Activated CD4-positive, alpha-beta T cell treated with anti-CD3 and anti-CD28 coated beads for 36 hours (primary cell): ENCODE data around the gene CD79A. TPM values are rescaled to one million over a fixed set of nuclear protein-coding genes. Genes with fewer than 3 reads are reported as not detected.
A peak's percentile ranks its signal among the peaks of the same experiment; 100 is the strongest.

Experiments used
- ATAC-seq: fragments of 200-7000 bp; cut with Tn5 transposase; one replicate; pipeline ENCODE4 v1.10.0; 2021; ENCODE audit warnings: mild to moderate bottlenecking, moderate library complexity
- CTCF ChIA-PET: fragments of 350-600 bp; sonication (Branson Sonifier 250); formaldehyde crosslinking; loops from one replicate; lab custom pipeline; 2021; ENCODE audit warnings: antibody characterized with exemption; lab: Charles Lee
- POLR2A ChIA-PET: fragments of 350-600 bp; sonication (Branson Sonifier 250); formaldehyde crosslinking; loops from one replicate; lab custom pipeline; 2021; ENCODE audit warnings: antibody characterized with exemption, inconsistent platforms; lab: Charles Lee
- DNase-seq: peaks from one replicate; pipeline ENCODE4 v3.0.0-alpha.2; 2020
- H3K27ac Mint-ChIP-seq: one replicate; pipeline ENCODE4 v1.8.0; 2021; ENCODE audit warnings: mixed read lengths
- H3K27me3 Mint-ChIP-seq: one replicate; pipeline ENCODE4 v1.8.0; 2021; ENCODE audit warnings: mixed read lengths
- H3K36me3 Mint-ChIP-seq: one replicate; pipeline ENCODE4 v1.8.0; 2021; ENCODE audit warnings: low read depth, mixed read lengths
- H3K4me1 Mint-ChIP-seq: one replicate; pipeline ENCODE4 v1.8.0; 2021; ENCODE audit warnings: mixed read lengths
- H3K4me3 Mint-ChIP-seq: one replicate; pipeline ENCODE4 v1.8.0; 2021; ENCODE audit warnings: mild to moderate bottlenecking, moderate library complexity, mixed read lengths
- H3K9me3 Mint-ChIP-seq: one replicate; pipeline ENCODE4 v1.8.0; 2021; ENCODE audit warnings: low read depth, mixed read lengths
- intact Hi-C, 2 experiments: fragments of 100-400 bp; cut with DNase I in 1 of 2; cut with micrococcal nuclease in 1 of 2; formaldehyde crosslinking; loops; one replicate each; pipeline versions ENCODE4 v1.14.2 to v1.15.1; 2022 to 2024; cut with DNase I, micrococcal nuclease
- total RNA-seq, 2 experiments: library from RNA; stranded (reverse); gene quantifications; one replicate each; pipeline ENCODE4 v1.2.3, GENCODE V29; 2021

The CD79A gene
- total RNA-seq, 2 experiments from 2014 or later: 4.0 to 4.1 TPM

GRCh38 chr19:41895745-41896580 is 18.9 kb downstream of the CD79A start:
- Mint-ChIP-seq H3K4me3 (no peak overlapping the region), H3K9me3 (no peaks in the 10 kb centered on the region), H3K36me3 (peaks cover 53% of the 10 kb centered on the region), H3K27me3 (no peaks in the 10 kb centered on the region), H3K4me1 (peaks cover 43% of the 10 kb centered on the region), H3K27ac (peak overlapping the region; percentile 81)
- ChIA-PET CTCF (interaction anchor here (0.6 to 1.7 kb wide), 4 partner anchors 20 to 1581 kb away, joined by 3 to 5 read pairs (median 3); no protein-coding TSS in a partner anchor), POLR2A (no interaction called here)
- intact Hi-C loops: no loop called here
- DNase-seq: peak; percentile 42
- ATAC-seq: peak; percentile 57

GRCh38 chr19:41896581-41896942 is 19.5 kb downstream of the CD79A start:
- H3K27me3 Mint-ChIP-seq: no peaks in the 10 kb centered on the region
- DNase-seq (no peak), ATAC-seq (no peak)
- H3K9me3 Mint-ChIP-seq: no peaks in the 10 kb centered on the region
- H3K36me3 Mint-ChIP-seq: peaks cover 53% of the 10 kb centered on the region
- CTCF ChIA-PET: interaction anchor here (1.5 to 1.7 kb wide), 2 partner anchors 21 to 49 kb away, joined by 3 to 5 read pairs; no protein-coding TSS in a partner anchor
- peak overlapping the region; percentile 81 for H3K27ac Mint-ChIP-seq
- POLR2A ChIA-PET: no interaction called here
- intact Hi-C loops: no loop called here
- no peak overlapping the region for H3K4me3 Mint-ChIP-seq
- H3K4me1 Mint-ChIP-seq: peaks cover 40% of the 10 kb centered on the region

- H3K27me3 Mint-ChIP-seq: no peaks in the 10 kb centered on the region
- H3K9me3 Mint-ChIP-seq: no peaks in the 10 kb centered on the region
- H3K4me3 Mint-ChIP-seq: no peak overlapping the region
- ChIA-PET CTCF (no interaction called here), POLR2A (no interaction called here)
- intact Hi-C loops: no loop called here
- H3K4me1 Mint-ChIP-seq: peaks cover 36% of the 10 kb centered on the region
- DNase-seq: no peak
- peaks cover 55% of the 10 kb centered on the region for H3K36me3 Mint-ChIP-seq
- H3K27ac Mint-ChIP-seq: no peak overlapping the region
- no peak for ATAC-seq
Observed at GRCh38 chr19:41897181-41897580, 20.1 kb downstream of the CD79A start.

DNA sequence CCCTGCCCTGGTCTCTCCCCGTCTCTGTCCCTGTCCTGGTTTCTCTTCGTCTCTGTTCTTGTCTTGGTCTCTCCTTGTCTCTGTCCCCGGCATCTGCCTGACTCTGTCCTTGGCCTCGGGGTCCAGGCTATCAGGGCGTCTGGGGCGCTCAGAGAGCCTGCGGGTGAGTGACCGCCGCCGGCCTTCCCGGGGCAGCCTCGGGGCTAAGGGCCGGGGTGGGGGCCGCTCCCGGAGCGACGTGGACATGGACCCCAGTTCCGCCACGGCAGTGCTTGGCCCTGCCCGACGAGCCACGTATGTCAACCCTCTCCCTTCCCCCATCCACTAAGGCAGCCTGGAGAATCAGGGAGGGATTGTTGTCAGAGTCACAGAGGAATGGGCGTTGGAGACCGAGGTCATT is 20.7 kb downstream of the CD79A start:
- POLR2A ChIA-PET: no interaction called here
- H3K27ac Mint-ChIP-seq: peak overlapping the region; percentile 43

DNA sequence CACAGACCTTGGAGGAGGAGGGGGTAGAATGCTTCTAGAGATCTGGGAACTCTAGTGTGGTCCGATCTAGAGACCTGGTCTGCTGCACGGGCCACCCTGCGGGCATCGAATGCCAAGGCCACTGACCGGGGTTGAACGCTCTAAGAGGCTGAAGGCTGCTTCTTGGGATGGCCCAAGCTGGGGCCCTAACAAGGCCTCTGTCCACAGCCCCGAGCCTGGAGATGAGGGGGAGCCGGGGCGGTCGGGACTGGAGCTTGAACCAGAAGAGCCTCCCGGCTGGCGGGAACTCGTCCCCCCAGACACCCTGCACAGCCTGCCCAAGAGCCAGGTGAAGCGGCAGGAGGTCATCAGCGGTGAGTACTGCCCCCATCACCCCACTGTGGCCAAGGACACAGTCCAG is 21.2 kb downstream of the CD79A start:
- CTCF ChIA-PET: interaction anchor here (1.2 to 1.5 kb wide), 2 partner anchors 9 to 12 kb away, joined by 3 read pairs; no protein-coding TSS in a partner anchor

More for the DNA sequence above, 20.7 kb downstream of the CD79A start:
- Mint-ChIP-seq H3K4me1 (peaks cover 32% of the 10 kb centered on the region), H3K36me3 (peaks cover 61% of the 10 kb centered on the region), H3K4me3 (no peak overlapping the region), H3K9me3 (no peaks in the 10 kb centered on the region), H3K27me3 (no peaks in the 10 kb centered on the region)
- CTCF ChIA-PET: interaction anchor here (1.2 to 1.5 kb wide), 2 partner anchors 8 to 11 kb away, joined by 3 read pairs; no protein-coding TSS in a partner anchor
- intact Hi-C loops: no loop called here
- DNase-seq (no peak), ATAC-seq (no peak)

GRCh38 chr19:41901707-41902360 is 24.8 kb downstream of the CD79A start:
- POLR2A ChIA-PET: interaction anchor here (0.8 kb wide), 1 partner anchor 37 kb away, joined by 4 read pairs; no protein-coding TSS in a partner anchor
- CTCF ChIA-PET: no interaction called here
- Mint-ChIP-seq H3K36me3 (peaks cover 77% of the 10 kb centered on the region), H3K27me3 (no peaks in the 10 kb centered on the region), H3K27ac (peak overlapping the region; percentile 37), H3K4me3 (no peak overlapping the region), H3K9me3 (no peaks in the 10 kb centered on the region), H3K4me1 (peaks cover 27% of the 10 kb centered on the region)
- intact Hi-C loops: no loop called here
- ATAC-seq (no peak), DNase-seq (no peak)

More for the DNA sequence above, 21.2 kb downstream of the CD79A start:
- no peak overlapping the region for H3K4me3 Mint-ChIP-seq
- peaks cover 63% of the 10 kb centered on the region for H3K36me3 Mint-ChIP-seq
- H3K9me3 Mint-ChIP-seq: no peaks in the 10 kb centered on the region
- intact Hi-C loops: no loop called here
- H3K27me3 Mint-ChIP-seq: no peaks in the 10 kb centered on the region
- POLR2A ChIA-PET: no interaction called here
- no peak overlapping the region for H3K27ac Mint-ChIP-seq
- ATAC-seq: no peak
- no peak for DNase-seq
- peaks cover 30% of the 10 kb centered on the region for H3K4me1 Mint-ChIP-seq

DNA sequence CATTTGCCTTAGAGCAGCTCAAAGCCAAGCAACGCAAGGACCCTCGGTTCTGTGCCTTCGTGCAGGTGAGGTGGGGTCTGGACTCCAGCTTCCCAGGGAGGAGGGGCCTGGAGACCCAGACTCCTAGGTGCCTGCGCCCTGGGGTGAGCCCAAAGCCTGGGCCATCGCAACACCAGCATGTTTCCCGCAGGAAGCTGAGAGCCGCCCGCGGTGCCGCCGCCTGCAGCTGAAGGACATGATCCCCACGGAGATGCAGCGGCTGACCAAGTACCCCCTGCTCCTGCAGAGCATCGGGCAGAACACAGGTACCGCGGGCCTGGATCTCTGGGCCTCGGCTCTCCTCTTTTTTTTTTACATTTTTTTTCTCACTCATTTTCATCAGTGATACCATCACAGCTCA is 25.5 kb downstream of the CD79A start:
- no peak for DNase-seq
- Mint-ChIP-seq H3K27ac (no peak overlapping the region), H3K4me1 (peaks cover 29% of the 10 kb centered on the region), H3K27me3 (no peaks in the 10 kb centered on the region), H3K9me3 (no peaks in the 10 kb centered on the region), H3K36me3 (peaks cover 78% of the 10 kb centered on the region), H3K4me3 (no peak overlapping the region)
- intact Hi-C loops: no loop called here
- ChIA-PET POLR2A (interaction anchor here (0.8 kb wide), 1 partner anchor 38 kb away, joined by 4 read pairs; no protein-coding TSS in a partner anchor), CTCF (no interaction called here)
- ATAC-seq: no peak

- POLR2A ChIA-PET: interaction anchor here (0.6 kb wide), 1 partner anchor 267 kb away, joined by 5 read pairs; no protein-coding TSS in a partner anchor
- Mint-ChIP-seq H3K4me3 (no peak overlapping the region), H3K36me3 (peaks cover 72% of the 10 kb centered on the region), H3K4me1 (peaks cover 28% of the 10 kb centered on the region), H3K27ac (no peak overlapping the region), H3K9me3 (no peaks in the 10 kb centered on the region), H3K27me3 (no peaks in the 10 kb centered on the region)
- CTCF ChIA-PET: no interaction called here
- DNase-seq (no peak), ATAC-seq (no peak)
- intact Hi-C loops: no loop called here
Observed at GRCh38 chr19:41903193-41903953, 26.3 kb downstream of the CD79A start.

GRCh38 chr19:41904118-41904870 is 27.2 kb downstream of the CD79A start:
- Mint-ChIP-seq H3K27me3 (no peaks in the 10 kb centered on the region), H3K27ac (peak overlapping the region; percentile 55), H3K36me3 (peaks cover 64% of the 10 kb centered on the region), H3K4me3 (no peak overlapping the region), H3K9me3 (no peaks in the 10 kb centered on the region), H3K4me1 (peaks cover 24% of the 10 kb centered on the region)
- no peak for ATAC-seq
- DNase-seq: no peak
- CTCF ChIA-PET: no interaction called here
- POLR2A ChIA-PET: no interaction called here
- intact Hi-C loops: no loop called here

DNA sequence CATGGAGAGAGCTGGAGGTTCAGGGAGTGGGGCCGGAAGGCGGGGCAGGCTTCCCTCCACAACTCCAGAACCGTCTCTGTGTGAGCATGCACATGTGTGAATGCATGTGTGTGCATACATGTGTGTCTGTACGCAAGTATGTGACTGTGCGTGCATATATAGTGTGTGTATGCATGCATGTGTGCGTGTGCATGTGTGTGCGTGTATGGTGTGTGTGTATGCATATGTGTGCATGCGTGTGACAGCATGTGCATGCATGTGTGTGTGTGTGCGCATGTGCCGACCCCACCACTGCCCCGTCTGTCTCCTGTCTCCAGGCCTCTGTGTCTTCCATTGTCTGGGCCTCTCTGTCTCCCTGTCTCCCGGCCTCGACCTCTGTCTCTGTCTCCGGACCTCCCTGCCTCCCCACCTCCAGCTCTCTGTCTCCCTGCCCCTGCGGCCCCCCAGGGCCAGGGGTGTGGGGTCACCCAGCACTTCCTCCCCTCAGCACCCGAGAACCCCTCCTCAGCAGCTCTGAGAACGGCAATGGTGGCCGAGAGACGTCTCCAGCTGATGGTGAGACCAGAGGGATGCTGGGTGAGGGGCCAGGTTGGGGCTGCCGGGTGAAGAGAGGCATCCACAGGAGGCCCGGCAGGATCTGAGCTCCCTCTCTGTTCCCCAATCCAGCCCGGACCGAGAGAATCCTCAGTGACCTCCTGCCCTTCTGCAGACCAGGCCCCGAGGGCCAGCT is 28.4 kb downstream of the CD79A start:
- ChIA-PET CTCF (no interaction called here), POLR2A (no interaction called here)
- Mint-ChIP-seq H3K36me3 (peaks cover 55% of the 10 kb centered on the region), H3K9me3 (no peaks in the 10 kb centered on the region), H3K27ac (no peak overlapping the region), H3K27me3 (no peaks in the 10 kb centered on the region), H3K4me1 (peaks cover 25% of the 10 kb centered on the region), H3K4me3 (no peak overlapping the region)
- DNase-seq (no peak), ATAC-seq (no peak)
- intact Hi-C loops: no loop called here
